Neural crest cell (in vitro differentiated cells): ENCODE results near the gene TMEM117. TPM values are rescaled to one million over a fixed set of nuclear protein-coding genes. Genes with fewer than 3 reads are reported as not detected.

Source experiments
- DNase-seq: peaks from one replicate; pipeline ENCODE4 v3.0.0; 2021; ENCODE audit warnings: low read depth, mixed read lengths, low spot score
- H3K27ac Mint-ChIP-seq: one replicate; pipeline ENCODE4 v1.8.0; 2021; ENCODE audit warnings: mild to moderate bottlenecking, mixed read lengths; ENCODE audit not compliant: unreplicated experiment
- H3K27me3 Mint-ChIP-seq: 2 replicates; pipeline ENCODE4 v1.8.0; 2021; ENCODE audit warnings: low read depth, mild to moderate bottlenecking, mixed read lengths
- H3K36me3 Mint-ChIP-seq: 2 replicates; pipeline ENCODE4 v1.8.0; 2021; ENCODE audit warnings: low read depth, mild to moderate bottlenecking, mixed read lengths
- H3K4me1 Mint-ChIP-seq: 2 replicates; pipeline ENCODE4 v1.8.0; 2021; ENCODE audit warnings: mixed read lengths
- H3K4me3 Mint-ChIP-seq: one replicate; pipeline ENCODE4 v1.8.0; 2021; ENCODE audit warnings: mild to moderate bottlenecking, mixed read lengths
- H3K9me3 Mint-ChIP-seq: 2 replicates; pipeline ENCODE4 v1.8.0; 2021; ENCODE audit warnings: mixed read lengths
- CTCF ChIP-seq: fragments of 200-600 bp; sonication (generic); conservative IDR thresholded peaks from 2 replicates; pipeline ENCODE4 v1.5.0; 2021; ENCODE audit warnings: antibody characterized with exemption, mild to moderate bottlenecking
- total RNA-seq: library from RNA; stranded (reverse); gene quantifications from 2 replicates; pipeline ENCODE4 v1.2.1, GENCODE V29; 2021

Gene TMEM117
- total RNA-seq, 1 donor from 2014 or later: 7.6 TPM

- Mint-ChIP-seq H3K36me3 (no peaks in the 10 kb centered on the region), H3K4me3 (no peak overlapping the region), H3K4me1 (no peaks in the 10 kb centered on the region), H3K9me3 (no peaks in the 10 kb centered on the region), H3K27ac (no peak overlapping the region), H3K27me3 (no peaks in the 10 kb centered on the region)
- no peak for TF ChIP-seq CTCF
- DNase-seq: no peak
Observed at GRCh38 chr12:44431647-44432343, 595.9 kb downstream of the TMEM117 start.

DNA sequence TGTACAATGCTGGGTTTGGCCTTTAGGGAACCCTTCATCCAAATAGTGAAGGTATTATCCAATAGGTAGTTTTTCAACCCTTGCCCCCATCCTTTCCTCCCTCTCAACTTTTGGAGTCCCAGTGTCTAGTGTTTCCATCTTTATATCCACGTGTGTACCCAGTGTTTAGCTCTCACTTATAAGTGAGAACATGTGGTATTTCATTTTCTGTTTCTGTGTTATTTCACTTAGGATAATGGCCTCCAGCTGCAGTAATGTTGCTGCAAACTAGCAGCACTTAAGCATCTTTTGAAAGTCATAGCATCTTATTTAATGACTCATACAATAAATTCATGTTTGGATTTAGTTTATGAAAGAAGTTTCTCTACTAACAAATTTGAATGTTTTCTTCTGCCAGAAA is 597.8 kb downstream of the TMEM117 start:
- no peak for TF ChIP-seq CTCF
- Mint-ChIP-seq H3K4me3 (no peak overlapping the region), H3K9me3 (no peaks in the 10 kb centered on the region), H3K36me3 (no peaks in the 10 kb centered on the region), H3K27me3 (no peaks in the 10 kb centered on the region), H3K27ac (no peak overlapping the region), H3K4me1 (no peaks in the 10 kb centered on the region)
- DNase-seq: no peak

- no peak for TF ChIP-seq CTCF
- Mint-ChIP-seq H3K9me3 (no peaks in the 10 kb centered on the region), H3K27me3 (no peaks in the 10 kb centered on the region), H3K4me3 (no peak overlapping the region), H3K27ac (no peak overlapping the region), H3K36me3 (no peaks in the 10 kb centered on the region), H3K4me1 (no peaks in the 10 kb centered on the region)
- no peak for DNase-seq
Observed at GRCh38 chr12:44436756-44437155, 600.9 kb downstream of the TMEM117 start.

Other genes with a start within 250 kb of the TMEM117 start
- 7.8 and 10.6 TPM in 2 replicates for gene PUS7L, start 77.3 kb upstream of the TMEM117 start, total RNA-seq
- gene IRAK4, start 77.1 kb upstream of the TMEM117 start, total RNA-seq: 4.1 and 5.4 TPM in 2 replicates
- gene TWF1, start 29.8 kb upstream of the TMEM117 start, total RNA-seq: 42.9 and 43.4 TPM in 2 replicates